HepG2 (cell line): ENCODE results near the gene TSKU. TPM values are rescaled to one million over a fixed set of nuclear protein-coding genes. Genes with fewer than 3 reads are reported as not detected.

ENCODE experiments used
- CREB3 ChIP-seq: sonication (generic); formaldehyde crosslinking; IDR thresholded peaks from 2 replicates; pipeline ENCODE4 v1.5.0; 2020; ENCODE audit warnings: missing genetic modification reagents
- SNRNP70 ChIP-seq: fragments of 200-400 bp; formaldehyde crosslinking; IDR thresholded peaks from 2 replicates; pipeline ENCODE4 v1.6.1; 2017; ENCODE audit warnings: mild to moderate bottlenecking, low read depth, low read length, moderate library complexity
- ZNF766 ChIP-seq: sonication (generic); formaldehyde crosslinking; IDR thresholded peaks from 2 replicates; pipeline ENCODE4 v1.5.0; 2020; ENCODE audit warnings: missing genetic modification reagents, borderline replicate concordance
- ZSCAN12 ChIP-seq: sonication (generic); formaldehyde crosslinking; IDR thresholded peaks from 2 replicates; pipeline ENCODE4 v1.9.0; 2021; ENCODE audit warnings: mild to moderate bottlenecking, missing genetic modification reagents
- ZSCAN21 ChIP-seq: sonication (generic); formaldehyde crosslinking; IDR thresholded peaks from 2 replicates; pipeline ENCODE4 v1.8.0; 2022; ENCODE audit warnings: mild to moderate bottlenecking, missing genetic modification reagents, moderate library complexity, borderline replicate concordance
- ZSCAN30 ChIP-seq: sonication (generic); formaldehyde crosslinking; IDR thresholded peaks from 2 replicates; pipeline ENCODE4 v1.5.0; 2020; ENCODE audit warnings: mild to moderate bottlenecking, missing genetic modification reagents
- polyA plus RNA-seq, 8 experiments: library from polyadenylated mRNA; depleted of rRNA in 3 of 8; stranded (reverse) in 7 of 8; unstranded in 1 of 8; fragments of >200 nt; fragmentation: Illumina TruSeq in 4 of 8; extraction: Trizol in 4 of 8; gene quantifications; 2 replicates each; pipeline versions ENCODE4 v1.2.1 to v1.2.3, GENCODE V29; 2011 to 2016; ENCODE audit warnings: low read depth in 4 of 8, missing spikeins in 1 of 8, mixed read lengths in 1 of 8; ENCODE audit not compliant: insufficient read depth in 1 of 8
- total RNA-seq, 5 experiments: library from RNA; depleted of rRNA; stranded (reverse); fragments of >200 nt; fragmentation: Illumina TruSeq; extraction: Trizol; gene quantifications; 2 replicates each; pipeline ENCODE4 v1.2.3, GENCODE V29; 2016; ENCODE audit warnings: low read depth in 1 of 5
- TF ChIP-seq, protein P1 (sequence below), 2 experiments: fragments of 450-650 bp in 1 of 2; sonication (generic) in 1 of 2; formaldehyde crosslinking in 1 of 2; IDR thresholded peaks; 2 replicates each; pipeline versions ENCODE4 v1.6.1 to v1.8.0; 2016 to 2022; ENCODE audit warnings: antibody characterized with exemption in 1 of 2, mild to moderate bottlenecking in 1 of 2, missing genetic modification reagents in 1 of 2
- TF ChIP-seq, protein P2 (sequence below): IDR thresholded peaks from 2 replicates; pipeline ENCODE4 v1.6.1; 2016
- TF ChIP-seq, protein P3 (sequence below): sonication (generic); formaldehyde crosslinking; IDR thresholded peaks from 2 replicates; pipeline ENCODE4 v1.9.0; 2022; ENCODE audit warnings: missing genetic modification reagents, mild to moderate bottlenecking, borderline replicate concordance
- TF ChIP-seq, protein P4 (sequence below), 2 experiments: sonication (generic) in 1 of 2; formaldehyde crosslinking in 1 of 2; IDR thresholded peaks; 2 replicates each; pipeline versions ENCODE4 v1.4.0 to v1.6.1; 2018 to 2020; ENCODE audit warnings: missing genetic modification reagents in 2 of 2, borderline replicate concordance in 1 of 2, low read depth in 1 of 2, mild to moderate bottlenecking in 1 of 2, missing biosample characterization in 1 of 2

TSKU gene
- total and polyA plus RNA-seq, 2 of the 13 experiments (the other 11 are each of a cell fraction or from before 2014, with no cell fraction given), result 20.3 to 21.4 TPM

GRCh38 chr11:76769645-76770586, 13.2 kb upstream of the TSKU start (continued):
- TF ChIP-seq, protein P1, sequence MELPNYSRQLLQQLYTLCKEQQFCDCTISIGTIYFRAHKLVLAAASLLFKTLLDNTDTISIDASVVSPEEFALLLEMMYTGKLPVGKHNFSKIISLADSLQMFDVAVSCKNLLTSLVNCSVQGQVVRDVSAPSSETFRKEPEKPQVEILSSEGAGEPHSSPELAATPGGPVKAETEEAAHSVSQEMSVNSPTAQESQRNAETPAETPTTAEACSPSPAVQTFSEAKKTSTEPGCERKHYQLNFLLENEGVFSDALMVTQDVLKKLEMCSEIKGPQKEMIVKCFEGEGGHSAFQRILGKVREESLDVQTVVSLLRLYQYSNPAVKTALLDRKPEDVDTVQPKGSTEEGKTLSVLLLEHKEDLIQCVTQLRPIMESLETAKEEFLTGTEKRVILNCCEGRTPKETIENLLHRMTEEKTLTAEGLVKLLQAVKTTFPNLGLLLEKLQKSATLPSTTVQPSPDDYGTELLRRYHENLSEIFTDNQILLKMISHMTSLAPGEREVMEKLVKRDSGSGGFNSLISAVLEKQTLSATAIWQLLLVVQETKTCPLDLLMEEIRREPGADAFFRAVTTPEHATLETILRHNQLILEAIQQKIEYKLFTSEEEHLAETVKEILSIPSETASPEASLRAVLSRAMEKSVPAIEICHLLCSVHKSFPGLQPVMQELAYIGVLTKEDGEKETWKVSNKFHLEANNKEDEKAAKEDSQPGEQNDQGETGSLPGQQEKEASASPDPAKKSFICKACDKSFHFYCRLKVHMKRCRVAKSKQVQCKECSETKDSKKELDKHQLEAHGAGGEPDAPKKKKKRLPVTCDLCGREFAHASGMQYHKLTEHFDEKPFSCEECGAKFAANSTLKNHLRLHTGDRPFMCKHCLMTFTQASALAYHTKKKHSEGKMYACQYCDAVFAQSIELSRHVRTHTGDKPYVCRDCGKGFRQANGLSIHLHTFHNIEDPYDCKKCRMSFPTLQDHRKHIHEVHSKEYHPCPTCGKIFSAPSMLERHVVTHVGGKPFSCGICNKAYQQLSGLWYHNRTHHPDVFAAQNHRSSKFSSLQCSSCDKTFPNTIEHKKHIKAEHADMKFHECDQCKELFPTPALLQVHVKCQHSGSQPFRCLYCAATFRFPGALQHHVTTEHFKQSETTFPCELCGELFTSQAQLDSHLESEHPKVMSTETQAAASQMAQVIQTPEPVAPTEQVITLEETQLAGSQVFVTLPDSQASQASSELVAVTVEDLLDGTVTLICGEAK (IDR thresholded peaks at IDR 0.05), result no peak
- TF ChIP-seq, protein P1 (CRISPR knock-in tag; IDR thresholded peaks at IDR 0.05), result no peak; the same call in 1 of the 2 replicates
- TF ChIP-seq ZSCAN12 (no peak), ZSCAN30 (CRISPR knock-in tag) (no peak), ZNF766 (no peak), CREB3 (CRISPR knock-in tag) (no peak), ZSCAN21 (peak; percentile 41; the same call in 1 of the 2 replicates), SNRNP70 (no peak)
- TF ChIP-seq, protein P2, sequence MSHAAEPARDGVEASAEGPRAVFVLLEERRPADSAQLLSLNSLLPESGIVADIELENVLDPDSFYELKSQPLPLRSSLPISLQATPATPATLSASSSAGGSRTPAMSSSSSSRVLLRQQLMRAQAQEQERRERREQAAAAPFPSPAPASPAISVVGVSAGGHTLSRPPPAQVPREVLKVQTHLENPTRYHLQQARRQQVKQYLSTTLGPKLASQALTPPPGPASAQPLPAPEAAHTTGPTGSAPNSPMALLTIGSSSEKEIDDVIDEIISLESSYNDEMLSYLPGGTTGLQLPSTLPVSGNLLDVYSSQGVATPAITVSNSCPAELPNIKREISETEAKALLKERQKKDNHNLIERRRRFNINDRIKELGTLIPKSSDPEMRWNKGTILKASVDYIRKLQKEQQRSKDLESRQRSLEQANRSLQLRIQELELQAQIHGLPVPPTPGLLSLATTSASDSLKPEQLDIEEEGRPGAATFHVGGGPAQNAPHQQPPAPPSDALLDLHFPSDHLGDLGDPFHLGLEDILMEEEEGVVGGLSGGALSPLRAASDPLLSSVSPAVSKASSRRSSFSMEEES, result peak; percentile 84
- TF ChIP-seq, protein P3, sequence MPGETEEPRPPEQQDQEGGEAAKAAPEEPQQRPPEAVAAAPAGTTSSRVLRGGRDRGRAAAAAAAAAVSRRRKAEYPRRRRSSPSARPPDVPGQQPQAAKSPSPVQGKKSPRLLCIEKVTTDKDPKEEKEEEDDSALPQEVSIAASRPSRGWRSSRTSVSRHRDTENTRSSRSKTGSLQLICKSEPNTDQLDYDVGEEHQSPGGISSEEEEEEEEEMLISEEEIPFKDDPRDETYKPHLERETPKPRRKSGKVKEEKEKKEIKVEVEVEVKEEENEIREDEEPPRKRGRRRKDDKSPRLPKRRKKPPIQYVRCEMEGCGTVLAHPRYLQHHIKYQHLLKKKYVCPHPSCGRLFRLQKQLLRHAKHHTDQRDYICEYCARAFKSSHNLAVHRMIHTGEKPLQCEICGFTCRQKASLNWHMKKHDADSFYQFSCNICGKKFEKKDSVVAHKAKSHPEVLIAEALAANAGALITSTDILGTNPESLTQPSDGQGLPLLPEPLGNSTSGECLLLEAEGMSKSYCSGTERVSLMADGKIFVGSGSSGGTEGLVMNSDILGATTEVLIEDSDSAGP (CRISPR knock-in tag), result peak; percentile 68; the same call in 1 of the 2 replicates
- TF ChIP-seq, protein P4, sequence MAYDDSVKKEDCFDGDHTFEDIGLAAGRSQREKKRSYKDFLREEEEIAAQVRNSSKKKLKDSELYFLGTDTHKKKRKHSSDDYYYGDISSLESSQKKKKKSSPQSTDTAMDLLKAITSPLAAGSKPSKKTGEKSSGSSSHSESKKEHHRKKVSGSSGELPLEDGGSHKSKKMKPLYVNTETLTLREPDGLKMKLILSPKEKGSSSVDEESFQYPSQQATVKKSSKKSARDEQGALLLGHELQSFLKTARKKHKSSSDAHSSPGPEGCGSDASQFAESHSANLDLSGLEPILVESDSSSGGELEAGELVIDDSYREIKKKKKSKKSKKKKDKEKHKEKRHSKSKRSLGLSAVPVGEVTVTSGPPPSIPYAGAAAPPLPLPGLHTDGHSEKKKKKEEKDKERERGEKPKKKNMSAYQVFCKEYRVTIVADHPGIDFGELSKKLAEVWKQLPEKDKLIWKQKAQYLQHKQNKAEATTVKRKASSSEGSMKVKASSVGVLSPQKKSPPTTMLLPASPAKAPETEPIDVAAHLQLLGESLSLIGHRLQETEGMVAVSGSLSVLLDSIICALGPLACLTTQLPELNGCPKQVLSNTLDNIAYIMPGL (CRISPR knock-in tag; IDR thresholded peaks at IDR 0.05; ENCODE audit: borderline replicate concordance in 1 of 2, low read depth in 1 of 2), result peak in 1 of 2 experiments; percentile 35; a peak in 1 of 4 replicates
